T-helper 1 cell treated with Interleukin-12 subunit alpha and Interleukin-12 subunit beta and Interleukin-4 antibody, amounts not matched to agents 30 μg/mL and 1 μg/mL, for 36 hours (primary cell): ENCODE measurements around the gene BRME1.

ENCODE experiments used
- H3K27ac Mint-ChIP-seq: one replicate; pipeline ENCODE4 v1.8.0; 2021; ENCODE audit warnings: mild to moderate bottlenecking, mixed read lengths
- H3K27me3 Mint-ChIP-seq: one replicate; pipeline ENCODE4 v1.8.0; 2021; ENCODE audit warnings: low read depth, mixed read lengths
- H3K36me3 Mint-ChIP-seq: one replicate; pipeline ENCODE4 v1.8.0; 2021; ENCODE audit warnings: low read depth, mixed read lengths
- H3K4me1 Mint-ChIP-seq: one replicate; pipeline ENCODE4 v1.8.0; 2021; ENCODE audit warnings: low read depth, mixed read lengths
- H3K4me3 Mint-ChIP-seq: one replicate; pipeline ENCODE4 v1.8.0; 2021; ENCODE audit warnings: mild to moderate bottlenecking, moderate library complexity, mixed read lengths
- H3K9me3 Mint-ChIP-seq: one replicate; pipeline ENCODE4 v1.8.0; 2021; ENCODE audit warnings: mixed read lengths

Gene BRME1

GRCh38 chr19:13887517-13887916, 18.4 kb downstream of the BRME1 start:
- no peaks in the 10 kb centered on the region for H3K9me3 Mint-ChIP-seq

GRCh38 chr19:13887018-13887436, 18.9 kb downstream of the BRME1 start:
- Mint-ChIP-seq H3K27ac (no peak overlapping the region), H3K27me3 (no peaks in the 10 kb centered on the region), H3K9me3 (no peaks in the 10 kb centered on the region), H3K4me1 (peaks cover 8% of the 10 kb centered on the region), H3K36me3 (no peaks in the 10 kb centered on the region), H3K4me3 (no peak overlapping the region)

More at GRCh38 chr19:13887517-13887916, 18.4 kb downstream of the BRME1 start:
- Mint-ChIP-seq H3K36me3 (no peaks in the 10 kb centered on the region), H3K27ac (no peak overlapping the region), H3K4me1 (peaks cover 5% of the 10 kb centered on the region), H3K27me3 (no peaks in the 10 kb centered on the region), H3K4me3 (no peak overlapping the region)

GRCh38 chr19:13885826-13886365, 20.0 kb downstream of the BRME1 start:
- Mint-ChIP-seq H3K27me3 (no peaks in the 10 kb centered on the region), H3K9me3 (no peaks in the 10 kb centered on the region), H3K36me3 (no peaks in the 10 kb centered on the region), H3K4me3 (no peak overlapping the region), H3K27ac (no peak overlapping the region), H3K4me1 (peaks cover 17% of the 10 kb centered on the region)

GRCh38 chr19:13884726-13885591, 21.0 kb downstream of the BRME1 start:
- Mint-ChIP-seq H3K4me3 (no peak overlapping the region), H3K36me3 (no peaks in the 10 kb centered on the region), H3K27me3 (no peaks in the 10 kb centered on the region), H3K4me1 (peaks cover 24% of the 10 kb centered on the region), H3K27ac (no peak overlapping the region), H3K9me3 (no peaks in the 10 kb centered on the region)

GRCh38 chr19:13883516-13884064, 22.3 kb downstream of the BRME1 start:
- H3K9me3 Mint-ChIP-seq: no peaks in the 10 kb centered on the region
- peaks cover 27% of the 10 kb centered on the region for H3K4me1 Mint-ChIP-seq
- H3K27ac Mint-ChIP-seq: peak overlapping the region; percentile 43
- H3K36me3 Mint-ChIP-seq: no peaks in the 10 kb centered on the region
- H3K4me3 Mint-ChIP-seq: no peak overlapping the region
- H3K27me3 Mint-ChIP-seq: no peaks in the 10 kb centered on the region

GRCh38 chr19:13882836-13883235, 23.1 kb downstream of the BRME1 start:
- Mint-ChIP-seq H3K36me3 (no peaks in the 10 kb centered on the region), H3K27me3 (no peaks in the 10 kb centered on the region), H3K27ac (peak overlapping the region; percentile 41), H3K4me1 (peaks cover 27% of the 10 kb centered on the region), H3K9me3 (no peaks in the 10 kb centered on the region), H3K4me3 (no peak overlapping the region)

- no peaks in the 10 kb centered on the region for H3K36me3 Mint-ChIP-seq
- H3K27me3 Mint-ChIP-seq: no peaks in the 10 kb centered on the region
- peak overlapping the region; percentile 92 for H3K27ac Mint-ChIP-seq
- peaks cover 27% of the 10 kb centered on the region for H3K4me1 Mint-ChIP-seq
- peak overlapping the region; percentile 42 for H3K4me3 Mint-ChIP-seq
- H3K9me3 Mint-ChIP-seq: no peaks in the 10 kb centered on the region
These were observed 23.5 kb downstream of the BRME1 start for GRCh38 chr19:13882419-13882795.

GRCh38 chr19:13881692-13882418, 24.1 kb downstream of the BRME1 start:
- Mint-ChIP-seq H3K9me3 (no peaks in the 10 kb centered on the region), H3K36me3 (no peaks in the 10 kb centered on the region), H3K27me3 (no peaks in the 10 kb centered on the region), H3K4me3 (peak overlapping the region; percentile 42), H3K27ac (peak overlapping the region; percentile 92), H3K4me1 (peaks cover 27% of the 10 kb centered on the region)

- no peaks in the 10 kb centered on the region for H3K27me3 Mint-ChIP-seq
- H3K27ac Mint-ChIP-seq: peak overlapping the region; percentile 92
- no peaks in the 10 kb centered on the region for H3K36me3 Mint-ChIP-seq
- H3K9me3 Mint-ChIP-seq: no peaks in the 10 kb centered on the region
- H3K4me3 Mint-ChIP-seq: peak overlapping the region; percentile 53
- peaks cover 27% of the 10 kb centered on the region for H3K4me1 Mint-ChIP-seq
These were observed 24.6 kb downstream of the BRME1 start for GRCh38 chr19:13881251-13881691.

- H3K27me3 Mint-ChIP-seq: peaks cover 3% of the 10 kb centered on the region
- H3K4me1 Mint-ChIP-seq: peaks cover 27% of the 10 kb centered on the region
- no peaks in the 10 kb centered on the region for H3K9me3 Mint-ChIP-seq
- H3K36me3 Mint-ChIP-seq: no peaks in the 10 kb centered on the region
- H3K4me3 Mint-ChIP-seq: peak overlapping the region; percentile 53
- H3K27ac Mint-ChIP-seq: peak overlapping the region; percentile 92
These were observed 25.6 kb downstream of the BRME1 start for GRCh38 chr19:13880059-13881043.

- H3K9me3 Mint-ChIP-seq: no peaks in the 10 kb centered on the region
- H3K4me3 Mint-ChIP-seq: no peak overlapping the region
- H3K36me3 Mint-ChIP-seq: no peaks in the 10 kb centered on the region
- peaks cover 4% of the 10 kb centered on the region for H3K27me3 Mint-ChIP-seq
- no peak overlapping the region for H3K27ac Mint-ChIP-seq
- peaks cover 22% of the 10 kb centered on the region for H3K4me1 Mint-ChIP-seq
These were observed 28.6 kb downstream of the BRME1 start for GRCh38 chr19:13877303-13877702.

GRCh38 chr19:13876834-13877233, 29.1 kb downstream of the BRME1 start, which contains the start of gene NANOS3:
Gene NANOS3 (plus strand): TSS chr19:13877134. CDS start chr19:13877249, 115 bp downstream.
- no peaks in the 10 kb centered on the region for H3K36me3 Mint-ChIP-seq
- H3K4me1 Mint-ChIP-seq: peaks cover 17% of the 10 kb centered on the region
- peaks cover 4% of the 10 kb centered on the region for H3K27me3 Mint-ChIP-seq
- no peak within 1 kb of the TSS for H3K4me3 Mint-ChIP-seq
- H3K27ac Mint-ChIP-seq: no peak within 1 kb of the TSS
- H3K9me3 Mint-ChIP-seq: no peaks in the 10 kb centered on the region

- no peak overlapping the region for H3K4me3 Mint-ChIP-seq
- H3K27me3 Mint-ChIP-seq: peaks cover 8% of the 10 kb centered on the region
- H3K27ac Mint-ChIP-seq: no peak overlapping the region
These were observed 30.1 kb downstream of the BRME1 start for GRCh38 chr19:13875824-13876223.

More at GRCh38 chr19:13875824-13876223, 30.1 kb downstream of the BRME1 start:
- no peaks in the 10 kb centered on the region for H3K9me3 Mint-ChIP-seq
- H3K36me3 Mint-ChIP-seq: no peaks in the 10 kb centered on the region
- H3K4me1 Mint-ChIP-seq: peaks cover 9% of the 10 kb centered on the region
